K562 (cell line): Measurements from ENCODE around the gene CDHR2.

Experiments
- CBX5 ChIP-seq: IDR thresholded peaks from 2 replicates; pipeline ENCODE4 v1.6.1; 2014; ENCODE audit warnings: low read depth, borderline replicate concordance
- EZH2 ChIP-seq: IDR thresholded peaks from 2 replicates; pipeline ENCODE4 v1.6.1; 2012; ENCODE audit warnings: low read depth, mild to moderate bottlenecking, inconsistent platforms, low read length, borderline replicate concordance
- HSF4 ChIP-seq: fragments of 250-450 bp; sonication (Bioruptor Pico); IDR thresholded peaks from 2 replicates; pipeline ENCODE4 v2.1.2; 2022; ENCODE audit warnings: mild to moderate bottlenecking, moderate library complexity, borderline replicate concordance
- LARP7 ChIP-seq: fragments of 450-650 bp; IDR thresholded peaks from 2 replicates; pipeline ENCODE4 v1.6.1; 2016
- NR2C1 ChIP-seq, 2 experiments: fragments of 450-650 bp; IDR thresholded peaks; 2 replicates each; pipeline ENCODE4 v1.6.1; 2017; ENCODE audit warnings: mild to moderate bottlenecking in 2 of 2, antibody characterized with exemption in 1 of 2, inconsistent platforms in 1 of 2, missing compliant biosample characterization in 1 of 2, missing genetic modification characterization in 1 of 2
- SAFB ChIP-seq: fragments of 200-400 bp; formaldehyde crosslinking; IDR thresholded peaks from 2 replicates; pipeline ENCODE4 v1.6.1; 2017; ENCODE audit warnings: low read depth, low read length, borderline replicate concordance

- no peak for TF ChIP-seq CBX5
- TF ChIP-seq SAFB = no peak
- TF ChIP-seq LARP7 = no peak
- TF ChIP-seq EZH2 = no peak
- no peak for TF ChIP-seq NR2C1 (IDR thresholded peaks at IDR 0.05)
- no peak for TF ChIP-seq NR2C1 (tag; IDR thresholded peaks at IDR 0.05)
- no peak for TF ChIP-seq HSF4 (CRISPR knock-in tag)
Measured at GRCh38 chr5:176594554-176594953, 45.4 kb downstream of the CDHR2 start.
